ENCODE data around the gene TRIM9. TPM values are rescaled to one million over a fixed set of nuclear protein-coding genes. Genes with fewer than 3 reads are reported as not detected.

TRIM9 gene
- total and polyA plus RNA-seq, 2 experiments from 2014 or later, result 4.4 to 6.2 TPM

DNA sequence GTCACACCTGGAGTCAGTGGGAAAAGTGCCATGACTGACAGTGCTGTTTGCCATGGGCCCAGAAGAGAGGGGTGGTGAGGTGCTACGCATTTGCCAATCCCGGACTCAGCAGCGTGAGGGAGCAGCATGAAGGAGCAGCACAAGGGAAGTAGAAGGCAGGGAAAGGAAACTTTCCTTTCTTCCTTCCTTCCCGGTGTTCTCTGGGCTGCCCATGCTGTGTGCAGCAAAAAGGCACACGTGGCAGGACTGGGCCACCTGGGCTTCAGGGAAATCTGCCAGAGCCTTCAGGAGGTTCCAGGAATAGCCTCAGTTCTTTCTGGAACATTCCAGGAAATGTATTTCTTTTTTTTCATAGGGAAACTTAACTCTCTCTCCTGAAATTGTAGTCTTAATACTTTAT is 23.0 kb downstream of the TRIM9 start:
- ATAC-seq (no peak), DNase-seq (ENCODE audit: low spot score) (no peak)
- H3K27ac ChIP-seq (ENCODE audit: low read depth), result no peak overlapping the region
- no peaks in the 10 kb centered on the region for H3K79me2 ChIP-seq (replicated peaks; ENCODE audit: insufficient read depth)
- H4K20me1 ChIP-seq (replicated peaks; ENCODE audit: insufficient read depth), result no peaks in the 10 kb centered on the region
- no peaks in the 10 kb centered on the region for H3K36me3 ChIP-seq (ENCODE audit: insufficient read depth)
- H3K4me3 ChIP-seq, result no peak overlapping the region
- no peak overlapping the region for H3K4me2 ChIP-seq
- Mint-ChIP-seq H3K27ac (no peak overlapping the region), H3K4me3 (no peak overlapping the region), H3K4me1 (peaks cover 8% of the 10 kb centered on the region), H3K9me3 (no peaks in the 10 kb centered on the region), H3K27me3 (ENCODE audit: insufficient read depth, low read depth, poor library complexity) (peaks cover 4% of the 10 kb centered on the region), H3K36me3 (ENCODE audit: low read depth) (no peaks in the 10 kb centered on the region; the same call in 2 of the 3 replicates)
- H2AFZ ChIP-seq, result no peak overlapping the region
- TF ChIP-seq, protein P1, sequence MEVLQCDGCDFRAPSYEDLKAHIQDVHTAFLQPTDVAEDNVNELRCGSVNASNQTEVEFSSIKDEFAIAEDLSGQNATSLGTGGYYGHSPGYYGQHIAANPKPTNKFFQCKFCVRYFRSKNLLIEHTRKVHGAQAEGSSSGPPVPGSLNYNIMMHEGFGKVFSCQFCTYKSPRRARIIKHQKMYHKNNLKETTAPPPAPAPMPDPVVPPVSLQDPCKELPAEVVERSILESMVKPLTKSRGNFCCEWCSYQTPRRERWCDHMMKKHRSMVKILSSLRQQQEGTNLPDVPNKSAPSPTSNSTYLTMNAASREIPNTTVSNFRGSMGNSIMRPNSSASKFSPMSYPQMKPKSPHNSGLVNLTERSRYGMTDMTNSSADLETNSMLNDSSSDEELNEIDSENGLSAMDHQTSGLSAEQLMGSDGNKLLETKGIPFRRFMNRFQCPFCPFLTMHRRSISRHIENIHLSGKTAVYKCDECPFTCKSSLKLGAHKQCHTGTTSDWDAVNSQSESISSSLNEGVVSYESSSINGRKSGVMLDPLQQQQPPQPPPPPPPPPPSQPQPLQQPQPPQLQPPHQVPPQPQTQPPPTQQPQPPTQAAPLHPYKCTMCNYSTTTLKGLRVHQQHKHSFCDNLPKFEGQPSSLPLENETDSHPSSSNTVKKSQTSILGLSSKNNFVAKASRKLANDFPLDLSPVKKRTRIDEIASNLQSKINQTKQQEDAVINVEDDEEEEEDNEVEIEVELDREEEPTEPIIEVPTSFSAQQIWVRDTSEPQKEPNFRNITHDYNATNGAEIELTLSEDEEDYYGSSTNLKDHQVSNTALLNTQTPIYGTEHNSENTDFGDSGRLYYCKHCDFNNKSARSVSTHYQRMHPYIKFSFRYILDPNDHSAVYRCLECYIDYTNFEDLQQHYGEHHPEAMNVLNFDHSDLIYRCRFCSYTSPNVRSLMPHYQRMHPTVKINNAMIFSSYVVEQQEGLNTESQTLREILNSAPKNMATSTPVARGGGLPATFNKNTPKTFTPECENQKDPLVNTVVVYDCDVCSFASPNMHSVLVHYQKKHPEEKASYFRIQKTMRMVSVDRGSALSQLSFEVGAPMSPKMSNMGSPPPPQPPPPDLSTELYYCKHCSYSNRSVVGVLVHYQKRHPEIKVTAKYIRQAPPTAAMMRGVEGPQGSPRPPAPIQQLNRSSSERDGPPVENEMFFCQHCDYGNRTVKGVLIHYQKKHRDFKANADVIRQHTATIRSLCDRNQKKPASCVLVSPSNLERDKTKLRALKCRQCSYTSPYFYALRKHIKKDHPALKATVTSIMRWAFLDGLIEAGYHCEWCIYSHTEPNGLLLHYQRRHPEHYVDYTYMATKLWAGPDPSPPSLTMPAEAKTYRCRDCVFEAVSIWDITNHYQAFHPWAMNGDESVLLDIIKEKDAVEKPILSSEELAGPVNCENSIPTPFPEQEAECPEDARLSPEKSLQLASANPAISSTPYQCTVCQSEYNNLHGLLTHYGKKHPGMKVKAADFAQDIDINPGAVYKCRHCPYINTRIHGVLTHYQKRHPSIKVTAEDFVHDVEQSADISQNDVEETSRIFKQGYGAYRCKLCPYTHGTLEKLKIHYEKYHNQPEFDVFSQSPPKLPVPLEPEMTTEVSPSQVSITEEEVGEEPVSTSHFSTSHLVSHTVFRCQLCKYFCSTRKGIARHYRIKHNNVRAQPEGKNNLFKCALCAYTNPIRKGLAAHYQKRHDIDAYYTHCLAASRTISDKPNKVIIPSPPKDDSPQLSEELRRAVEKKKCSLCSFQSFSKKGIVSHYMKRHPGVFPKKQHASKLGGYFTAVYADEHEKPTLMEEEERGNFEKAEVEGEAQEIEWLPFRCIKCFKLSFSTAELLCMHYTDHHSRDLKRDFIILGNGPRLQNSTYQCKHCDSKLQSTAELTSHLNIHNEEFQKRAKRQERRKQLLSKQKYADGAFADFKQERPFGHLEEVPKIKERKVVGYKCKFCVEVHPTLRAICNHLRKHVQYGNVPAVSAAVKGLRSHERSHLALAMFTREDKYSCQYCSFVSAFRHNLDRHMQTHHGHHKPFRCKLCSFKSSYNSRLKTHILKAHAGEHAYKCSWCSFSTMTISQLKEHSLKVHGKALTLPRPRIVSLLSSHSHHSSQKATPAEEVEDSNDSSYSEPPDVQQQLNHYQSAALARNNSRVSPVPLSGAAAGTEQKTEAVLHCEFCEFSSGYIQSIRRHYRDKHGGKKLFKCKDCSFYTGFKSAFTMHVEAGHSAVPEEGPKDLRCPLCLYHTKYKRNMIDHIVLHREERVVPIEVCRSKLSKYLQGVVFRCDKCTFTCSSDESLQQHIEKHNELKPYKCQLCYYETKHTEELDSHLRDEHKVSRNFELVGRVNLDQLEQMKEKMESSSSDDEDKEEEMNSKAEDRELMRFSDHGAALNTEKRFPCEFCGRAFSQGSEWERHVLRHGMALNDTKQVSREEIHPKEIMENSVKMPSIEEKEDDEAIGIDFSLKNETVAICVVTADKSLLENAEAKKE (CRISPR knock-in tag; IDR thresholded peaks at IDR 0.05), result no peak
- TF ChIP-seq EZH2phosphoT487 (IDR thresholded peaks at IDR 0.05; ENCODE audit: unreplicated experiment) (no peak), NANOG (IDR thresholded peaks at IDR 0.05; ENCODE audit: borderline replicate concordance) (no peak), REST (IDR thresholded peaks at IDR 0.05; ENCODE audit: unreplicated experiment) (no peak), STAT1 (IDR thresholded peaks at IDR 0.05; ENCODE audit: unreplicated experiment) (no peak)
- no peaks in the 10 kb centered on the region for H3K9me2 ChIP-seq (ENCODE audit: insufficient read depth)
- H3K27me3 ChIP-seq (ENCODE audit: insufficient read depth), result no peaks in the 10 kb centered on the region
- H3K4me1 ChIP-seq (ENCODE audit: insufficient read depth), result no peaks in the 10 kb centered on the region
- H3F3A ChIP-seq (replicated peaks; ENCODE audit: low read depth), result no peaks in the 10 kb centered on the region
